ENCODE data around the gene JAKMIP2.

Gene JAKMIP2

GRCh38 chr5:147734894-147735293 is 47.6 kb downstream of the JAKMIP2 start:
- H2BK5ac ChIP-seq (ENCODE audit: low read depth, low read length, poor library complexity), result no peak overlapping the region
- H3K18ac ChIP-seq (ENCODE audit: low read length), result no peak overlapping the region
- DNase-seq, result no peak
- no CpG with 5 or more reads among the region's 4 CpGs for WGBS (ENCODE audit: extremely low coverage, insufficient coverage, insufficient read length)
- no peaks in the 10 kb centered on the region for H3K9me3 ChIP-seq (ENCODE audit: insufficient read depth, low read depth, low read length)
- H3K9ac ChIP-seq (ENCODE audit: low read length), result no peak overlapping the region
- no peak overlapping the region for H2AFZ ChIP-seq (ENCODE audit: insufficient read depth, low read length, poor library complexity)
- H2BK12ac ChIP-seq (ENCODE audit: low read length), result no peak overlapping the region
- no peaks in the 10 kb centered on the region for H3K79me2 ChIP-seq (ENCODE audit: control insufficient read depth, insufficient read depth, low read length, poor library complexity)
- no peak overlapping the region for H3K4me2 ChIP-seq (ENCODE audit: low read length)
- H3K14ac ChIP-seq (ENCODE audit: low read length), result no peak overlapping the region
- no peaks in the 10 kb centered on the region for H3K79me1 ChIP-seq (ENCODE audit: low read length)
- no peaks in the 10 kb centered on the region for H3K36me3 ChIP-seq (ENCODE audit: control insufficient read depth in 1 of 2, insufficient read depth in 2 of 2, low read length in 2 of 2)
- H3K4me3 ChIP-seq (ENCODE audit: low read depth, low read length), result no peak overlapping the region
- H2AK5ac ChIP-seq (ENCODE audit: low read length), result no peak overlapping the region
- H4K91ac ChIP-seq (ENCODE audit: low read depth, low read length), result no peak overlapping the region
- no peaks in the 10 kb centered on the region for H3K4me1 ChIP-seq (ENCODE audit: control insufficient read depth in 1 of 2, insufficient read depth in 2 of 2, low read length in 2 of 2)
- no peak overlapping the region for H3K27ac ChIP-seq (ENCODE audit: low read depth, low read length)
- no peak overlapping the region for H2BK120ac ChIP-seq (ENCODE audit: insufficient read depth, low read length, poor library complexity)
- no peak overlapping the region for H4K8ac ChIP-seq (ENCODE audit: low read depth, low read length)
- H3K4ac ChIP-seq (ENCODE audit: low read depth, low read length), result no peak overlapping the region
- H3K27me3 ChIP-seq (ENCODE audit: insufficient read depth, low read length), result no peaks in the 10 kb centered on the region
- no peak overlapping the region for H3K23ac ChIP-seq (ENCODE audit: low read length)
- no peak overlapping the region for H4K12ac ChIP-seq (ENCODE audit: low read depth, low read length)

GRCh38 chr5:147733075-147733474 is 49.5 kb downstream of the JAKMIP2 start:
- H3K4me3 ChIP-seq (ENCODE audit: low read depth, low read length), result no peak overlapping the region
- H3K79me2 ChIP-seq (ENCODE audit: control insufficient read depth, insufficient read depth, low read length, poor library complexity), result no peaks in the 10 kb centered on the region
- H3K23ac ChIP-seq (ENCODE audit: low read length), result no peak overlapping the region
- H2AK5ac ChIP-seq (ENCODE audit: low read length), result no peak overlapping the region
- no peak overlapping the region for H2BK5ac ChIP-seq (ENCODE audit: low read depth, low read length, poor library complexity)
- H3K9ac ChIP-seq (ENCODE audit: low read length), result no peak overlapping the region
- H3K14ac ChIP-seq (ENCODE audit: low read length), result no peak overlapping the region
- no peak overlapping the region for H2BK12ac ChIP-seq (ENCODE audit: low read length)
- H3K18ac ChIP-seq (ENCODE audit: low read length), result no peak overlapping the region
- no peak overlapping the region for H2BK120ac ChIP-seq (ENCODE audit: insufficient read depth, low read length, poor library complexity)
- WGBS (ENCODE audit: extremely low coverage, insufficient coverage, insufficient read length), result no CpG with 5 or more reads among the region's 1 CpG
- H3K9me3 ChIP-seq (ENCODE audit: insufficient read depth, low read depth, low read length), result no peaks in the 10 kb centered on the region
- H3K27me3 ChIP-seq (ENCODE audit: insufficient read depth, low read length), result no peaks in the 10 kb centered on the region
- no peak overlapping the region for H3K27ac ChIP-seq (ENCODE audit: low read depth, low read length)
- no peak overlapping the region for H4K91ac ChIP-seq (ENCODE audit: low read depth, low read length)
- no peak overlapping the region for H2AFZ ChIP-seq (ENCODE audit: insufficient read depth, low read length, poor library complexity)
- H4K8ac ChIP-seq (ENCODE audit: low read depth, low read length), result no peak overlapping the region
- H3K79me1 ChIP-seq (ENCODE audit: low read length), result no peaks in the 10 kb centered on the region
- no peak overlapping the region for H4K12ac ChIP-seq (ENCODE audit: low read depth, low read length)
- no peak overlapping the region for H3K4ac ChIP-seq (ENCODE audit: low read depth, low read length)
- no peak for DNase-seq
- no peaks in the 10 kb centered on the region for H3K4me1 ChIP-seq (ENCODE audit: control insufficient read depth in 1 of 2, insufficient read depth in 2 of 2, low read length in 2 of 2)
- no peaks in the 10 kb centered on the region for H3K36me3 ChIP-seq (ENCODE audit: control insufficient read depth in 1 of 2, insufficient read depth in 2 of 2, low read length in 2 of 2)
- no peak overlapping the region for H3K4me2 ChIP-seq (ENCODE audit: low read length)

- Histone ChIP-seq H3K18ac (ENCODE audit: low read length) (no peak overlapping the region), H3K36me3 (ENCODE audit: control insufficient read depth in 1 of 2, insufficient read depth in 2 of 2, low read length in 2 of 2) (no peaks in the 10 kb centered on the region), H2BK12ac (ENCODE audit: low read length) (no peak overlapping the region), H4K12ac (ENCODE audit: low read depth, low read length) (no peak overlapping the region), H3K4me1 (ENCODE audit: control insufficient read depth in 1 of 2, insufficient read depth in 2 of 2, low read length in 2 of 2) (no peaks in the 10 kb centered on the region), H2BK5ac (ENCODE audit: low read depth, low read length, poor library complexity) (no peak overlapping the region), H4K91ac (ENCODE audit: low read depth, low read length) (no peak overlapping the region), H3K79me1 (ENCODE audit: low read length) (no peaks in the 10 kb centered on the region), H3K23ac (ENCODE audit: low read length) (no peak overlapping the region), H4K8ac (ENCODE audit: low read depth, low read length) (no peak overlapping the region), H2BK120ac (ENCODE audit: insufficient read depth, low read length, poor library complexity) (no peak overlapping the region), H3K14ac (ENCODE audit: low read length) (no peak overlapping the region), H3K27ac (ENCODE audit: low read depth, low read length) (no peak overlapping the region), H3K4me2 (ENCODE audit: low read length) (no peak overlapping the region), H3K9ac (ENCODE audit: low read length) (no peak overlapping the region), H2AFZ (ENCODE audit: insufficient read depth, low read length, poor library complexity) (no peak overlapping the region), H3K4me3 (ENCODE audit: low read depth, low read length) (no peak overlapping the region), H2AK5ac (ENCODE audit: low read length) (no peak overlapping the region), H3K27me3 (ENCODE audit: insufficient read depth, low read length) (no peaks in the 10 kb centered on the region), H3K9me3 (ENCODE audit: insufficient read depth, low read depth, low read length) (no peaks in the 10 kb centered on the region), H3K4ac (ENCODE audit: low read depth, low read length) (no peak overlapping the region), H3K79me2 (ENCODE audit: control insufficient read depth, insufficient read depth, low read length, poor library complexity) (no peaks in the 10 kb centered on the region)
- no CpG with 5 or more reads among the region's 4 CpGs for WGBS (ENCODE audit: extremely low coverage, insufficient coverage, insufficient read length)
- no peak for DNase-seq
Measured at GRCh38 chr5:147732291-147732883, 50.1 kb downstream of the JAKMIP2 start.

- no peak overlapping the region for H2BK120ac ChIP-seq (ENCODE audit: insufficient read depth, low read length, poor library complexity)
- DNase-seq, result no peak
- H2AFZ ChIP-seq (ENCODE audit: insufficient read depth, low read length, poor library complexity), result no peak overlapping the region
- no peaks in the 10 kb centered on the region for H3K9me3 ChIP-seq (ENCODE audit: insufficient read depth, low read depth, low read length)
- no peak overlapping the region for H3K18ac ChIP-seq (ENCODE audit: low read length)
- no peaks in the 10 kb centered on the region for H3K36me3 ChIP-seq (ENCODE audit: control insufficient read depth in 1 of 2, insufficient read depth in 2 of 2, low read length in 2 of 2)
- H3K79me2 ChIP-seq (ENCODE audit: control insufficient read depth, insufficient read depth, low read length, poor library complexity), result no peaks in the 10 kb centered on the region
- no peak overlapping the region for H4K8ac ChIP-seq (ENCODE audit: low read depth, low read length)
- WGBS (ENCODE audit: extremely low coverage, insufficient coverage, insufficient read length), result no CpG with 5 or more reads among the region's 7 CpGs
- H4K91ac ChIP-seq (ENCODE audit: low read depth, low read length), result no peak overlapping the region
- no peak overlapping the region for H2BK5ac ChIP-seq (ENCODE audit: low read depth, low read length, poor library complexity)
- H3K27me3 ChIP-seq (ENCODE audit: insufficient read depth, low read length), result no peaks in the 10 kb centered on the region
- H3K9ac ChIP-seq (ENCODE audit: low read length), result no peak overlapping the region
- no peaks in the 10 kb centered on the region for H3K79me1 ChIP-seq (ENCODE audit: low read length)
- no peak overlapping the region for H2AK5ac ChIP-seq (ENCODE audit: low read length)
- no peak overlapping the region for H3K4me3 ChIP-seq (ENCODE audit: low read depth, low read length)
- H3K14ac ChIP-seq (ENCODE audit: low read length), result no peak overlapping the region
- H3K27ac ChIP-seq (ENCODE audit: low read depth, low read length), result no peak overlapping the region
- no peak overlapping the region for H3K23ac ChIP-seq (ENCODE audit: low read length)
- no peak overlapping the region for H2BK12ac ChIP-seq (ENCODE audit: low read length)
- H3K4me1 ChIP-seq (ENCODE audit: control insufficient read depth in 1 of 2, insufficient read depth in 2 of 2, low read length in 2 of 2), result no peaks in the 10 kb centered on the region
- no peak overlapping the region for H4K12ac ChIP-seq (ENCODE audit: low read depth, low read length)
- no peak overlapping the region for H3K4ac ChIP-seq (ENCODE audit: low read depth, low read length)
- no peak overlapping the region for H3K4me2 ChIP-seq (ENCODE audit: low read length)
Measured at GRCh38 chr5:147731431-147732290, 50.9 kb downstream of the JAKMIP2 start.
